Urothelium cell line (cell line): ENCODE results near the gene GATAD2A.
A peak's percentile ranks its signal among the peaks of the same experiment; 100 is the strongest.
"Not testable (repeated sequence)": the region's sequence is repeated elsewhere in the genome, so short reads cannot be mapped to it uniquely, and the experiment has no call there.

ENCODE experiments used
- DNase-seq: peaks from one replicate; pipeline ENCODE4 v3.0.0; 2011; ENCODE audit warnings: low spot score, mixed read lengths
- FAIRE-seq: peaks from 2 replicates; lab custom pipeline; 2011; peaks lifted over from hg19 to GRCh38; lab: Jason Lieb, UNC

GATAD2A gene

DNA sequence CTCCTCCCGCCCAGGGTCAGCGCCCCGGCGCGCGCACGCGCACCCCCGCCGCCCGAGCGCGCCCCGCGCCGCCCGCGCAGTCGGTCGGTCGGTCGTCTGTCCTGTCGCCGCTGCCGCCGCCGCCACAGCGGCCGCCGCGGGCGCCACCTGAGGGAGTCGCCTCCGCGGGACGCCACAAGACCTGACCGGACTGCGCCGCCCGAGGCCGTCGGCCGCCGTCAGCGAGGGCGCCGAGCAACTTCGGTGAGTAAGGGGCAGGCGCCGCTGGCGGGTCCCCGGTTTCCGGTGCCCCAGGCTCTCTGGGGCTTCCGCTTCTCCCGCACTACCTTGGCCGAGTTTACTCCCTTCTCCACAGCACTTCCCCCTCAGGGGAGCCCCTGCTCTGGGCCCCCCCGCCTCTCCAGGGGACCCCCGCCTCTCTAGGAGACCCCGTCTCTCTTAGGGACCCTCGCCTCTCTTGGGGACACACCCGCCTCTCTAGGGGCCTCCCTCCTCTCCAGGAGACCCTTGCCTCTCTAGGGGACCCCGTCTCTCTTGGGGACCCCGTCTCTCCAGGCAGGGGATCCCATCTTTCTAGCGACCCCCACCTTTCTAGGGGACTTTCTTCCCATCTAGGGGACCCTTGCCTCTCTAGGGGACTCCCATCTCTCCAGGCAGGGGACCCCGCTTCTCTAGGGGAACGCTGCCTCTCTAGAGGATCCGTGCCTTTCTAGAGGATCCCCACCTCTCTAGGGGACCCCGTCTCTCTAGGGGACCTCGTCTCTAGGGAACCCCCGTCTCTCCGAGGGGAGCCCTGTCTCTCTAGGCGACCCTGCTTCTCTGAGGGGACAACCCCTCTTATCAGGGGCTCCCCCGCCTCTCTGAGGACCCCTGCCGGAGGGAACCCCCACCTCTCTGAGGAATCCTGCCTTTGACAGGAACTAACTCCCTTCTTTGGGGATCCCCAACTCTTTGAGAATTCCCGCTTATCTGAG, 19.3 kb upstream of the GATAD2A start:
- FAIRE-seq, result no peak

DNA sequence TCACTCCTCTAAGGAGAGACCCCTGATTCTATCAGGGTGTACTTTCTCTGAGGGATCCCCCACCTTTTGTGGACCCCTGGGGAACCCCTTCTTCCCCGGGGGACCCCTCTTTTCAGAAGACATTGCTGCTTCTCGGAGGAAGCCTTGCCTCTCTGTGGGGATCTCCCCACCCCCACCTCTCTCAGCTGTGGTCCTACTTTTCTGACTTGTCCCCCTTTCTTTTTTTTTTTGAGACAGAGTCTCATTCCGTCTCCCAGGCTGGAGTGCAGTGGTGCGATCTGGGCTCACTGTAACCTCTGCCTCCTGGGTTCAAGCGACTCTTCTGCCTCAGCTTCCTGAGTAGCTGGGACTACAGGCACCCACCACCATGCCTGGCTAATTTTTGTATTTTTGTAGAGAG, 18.4 kb upstream of the GATAD2A start:
- no peak for DNase-seq
- no peak for FAIRE-seq

More for the DNA sequence above, 19.3 kb upstream of the GATAD2A start:
- no peak for DNase-seq

DNA sequence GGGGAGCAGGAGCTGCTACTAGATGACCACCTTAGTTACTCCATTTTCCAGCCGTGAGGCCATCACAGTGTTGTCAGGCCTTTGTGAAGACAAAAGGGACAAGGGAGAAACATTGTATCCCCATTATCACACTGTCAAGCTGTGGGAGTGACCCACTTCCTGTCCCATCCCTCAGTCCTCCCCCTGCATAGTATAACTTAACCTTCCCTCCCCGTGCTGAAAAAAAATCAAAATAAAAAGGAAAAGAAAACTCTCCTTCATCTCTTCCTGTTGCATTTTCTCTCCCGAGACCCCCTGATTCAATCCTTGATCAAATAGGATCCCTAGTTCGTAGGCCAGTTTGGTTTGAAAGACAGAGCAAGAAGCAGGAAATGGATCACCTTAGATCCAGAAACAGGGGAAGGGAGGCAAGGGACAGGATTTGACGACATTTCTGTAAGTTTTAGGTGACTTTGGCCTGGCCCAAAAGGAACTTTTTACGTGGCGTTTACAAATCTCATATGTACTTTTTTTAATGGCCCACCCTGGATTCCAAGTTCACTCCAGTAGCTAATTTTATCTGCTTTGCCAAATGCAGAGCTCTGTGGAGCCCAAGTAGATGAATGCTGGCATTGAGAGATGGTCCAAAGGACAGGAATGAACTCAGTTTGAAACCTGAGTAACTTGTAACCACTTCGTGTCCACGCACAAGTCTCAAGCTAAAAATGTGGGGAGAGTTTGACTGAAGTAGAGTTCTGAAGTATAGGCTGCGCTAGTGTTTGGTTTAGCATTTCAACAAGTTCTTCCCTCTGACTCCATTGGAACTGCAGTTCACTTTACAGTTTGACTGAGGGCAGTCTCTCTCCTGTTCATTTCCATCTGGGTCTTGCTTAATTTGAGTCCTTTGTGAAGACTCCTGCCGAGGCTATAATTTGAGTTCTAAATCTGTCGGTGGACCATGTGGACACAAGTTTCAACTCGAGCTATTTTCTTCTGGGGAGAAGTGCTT, 16.6 kb upstream of the GATAD2A start:
- no peak for FAIRE-seq
- DNase-seq, result no peak

DNA sequence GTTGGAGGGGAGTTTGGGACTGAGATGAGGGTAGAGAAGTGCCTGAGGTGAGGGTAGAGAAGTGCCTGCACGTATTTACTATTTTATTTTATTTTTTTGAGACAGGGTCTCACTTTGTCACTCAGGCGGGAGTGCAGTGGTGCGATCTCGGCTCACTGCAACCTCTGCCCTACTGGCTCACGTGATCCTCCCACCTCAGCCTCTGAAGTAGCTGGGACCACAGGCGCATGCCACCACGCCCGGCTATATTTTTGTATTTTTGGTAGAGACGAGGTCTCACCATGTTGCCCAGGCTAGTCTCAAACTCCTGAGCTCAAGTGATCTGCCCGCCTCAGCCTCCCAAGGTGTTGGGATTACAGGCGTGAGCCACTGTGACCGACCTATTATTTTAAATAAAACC, 15.8 kb upstream of the GATAD2A start:
- DNase-seq, FAIRE-seq: not testable (repeated sequence)

DNA sequence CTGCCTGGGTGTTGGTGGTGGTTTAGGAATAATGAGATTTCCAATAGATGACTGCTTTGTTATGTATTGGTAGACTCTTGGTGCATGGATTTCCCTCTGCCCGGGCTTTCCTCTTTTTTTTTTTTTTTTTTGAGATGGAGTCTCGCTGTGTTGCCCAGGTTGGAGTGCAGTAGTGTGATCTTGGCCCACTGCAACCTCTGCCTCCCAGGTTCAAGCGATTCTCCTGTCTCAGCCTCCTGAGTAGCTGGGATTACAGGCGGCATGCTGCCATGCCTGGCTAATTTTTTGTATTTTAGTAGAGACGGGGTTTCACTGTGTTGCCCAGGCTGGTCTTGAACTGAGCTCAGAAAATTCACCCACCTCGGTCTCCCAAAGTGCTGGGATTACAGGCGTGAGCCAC, 11.1 kb upstream of the GATAD2A start:
- not testable (repeated sequence) for DNase-seq, FAIRE-seq

DNA sequence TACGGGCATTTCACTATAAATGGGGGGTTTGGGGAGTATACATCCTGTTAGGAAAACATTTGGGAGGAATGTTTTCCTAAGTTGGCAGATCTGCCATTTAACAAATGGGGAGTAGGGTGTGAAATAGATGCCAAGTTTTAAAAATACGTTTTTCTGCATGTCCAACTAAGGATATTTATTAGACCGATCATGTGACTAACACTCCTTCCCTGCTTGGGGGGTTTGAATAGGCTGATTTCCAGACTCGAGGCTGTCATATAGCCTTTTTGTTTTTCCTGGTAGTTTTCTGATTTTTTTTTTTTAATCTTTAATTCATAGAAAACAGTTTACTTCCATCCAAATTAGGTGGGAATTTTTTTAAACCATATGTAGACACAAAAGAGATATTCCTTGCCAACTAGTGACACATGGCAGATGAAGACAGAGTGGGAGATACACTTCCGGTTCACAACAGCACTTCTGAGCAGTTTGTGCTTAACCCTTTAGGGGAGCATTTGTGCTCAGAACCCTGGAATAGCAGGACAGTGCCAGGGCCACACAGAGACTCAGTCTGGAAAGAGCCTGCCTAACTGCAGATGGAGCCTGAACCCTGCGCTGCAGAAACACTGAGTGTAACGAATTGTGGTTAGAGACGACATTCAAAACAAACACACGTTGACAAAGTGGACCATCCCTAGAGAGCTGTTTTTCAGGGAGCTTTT, 5.6 kb upstream of the GATAD2A start:
- FAIRE-seq (no peak), DNase-seq (no peak)

DNA sequence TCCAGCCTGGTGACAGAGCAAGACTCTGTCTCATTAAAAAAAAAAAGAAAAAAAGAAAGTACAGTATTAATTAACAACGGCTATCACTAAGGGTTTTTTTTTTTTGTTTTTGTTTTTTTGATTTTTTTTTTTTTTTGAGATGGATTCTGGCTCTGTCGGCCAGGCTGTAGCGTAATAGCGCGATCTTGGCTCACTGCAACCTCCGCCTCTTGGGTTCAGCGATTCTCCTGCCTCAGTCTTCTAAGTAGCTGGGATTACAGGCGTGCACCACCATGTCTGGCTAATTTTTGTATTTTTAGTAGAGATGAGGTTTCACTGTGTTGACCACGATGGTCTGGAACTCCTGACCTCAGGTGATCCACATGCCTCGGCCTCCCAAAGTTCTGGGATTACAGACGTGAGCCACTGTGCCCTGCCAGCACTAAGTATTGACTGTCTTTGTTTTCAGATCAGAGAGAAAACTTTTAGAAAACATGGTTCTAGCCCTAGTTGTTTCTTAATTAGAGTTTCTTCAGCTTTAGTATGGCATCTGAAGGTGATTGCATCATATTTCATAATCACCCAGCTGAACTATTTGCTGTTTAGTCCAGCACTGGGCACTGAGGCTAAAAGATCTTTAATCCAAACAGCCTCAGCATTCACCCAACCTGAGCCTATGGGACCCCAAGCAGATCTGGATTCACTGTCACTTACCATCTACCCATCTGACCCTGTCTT, 2.7 kb upstream of the GATAD2A start:
- no peak for FAIRE-seq
- no peak for DNase-seq

DNA sequence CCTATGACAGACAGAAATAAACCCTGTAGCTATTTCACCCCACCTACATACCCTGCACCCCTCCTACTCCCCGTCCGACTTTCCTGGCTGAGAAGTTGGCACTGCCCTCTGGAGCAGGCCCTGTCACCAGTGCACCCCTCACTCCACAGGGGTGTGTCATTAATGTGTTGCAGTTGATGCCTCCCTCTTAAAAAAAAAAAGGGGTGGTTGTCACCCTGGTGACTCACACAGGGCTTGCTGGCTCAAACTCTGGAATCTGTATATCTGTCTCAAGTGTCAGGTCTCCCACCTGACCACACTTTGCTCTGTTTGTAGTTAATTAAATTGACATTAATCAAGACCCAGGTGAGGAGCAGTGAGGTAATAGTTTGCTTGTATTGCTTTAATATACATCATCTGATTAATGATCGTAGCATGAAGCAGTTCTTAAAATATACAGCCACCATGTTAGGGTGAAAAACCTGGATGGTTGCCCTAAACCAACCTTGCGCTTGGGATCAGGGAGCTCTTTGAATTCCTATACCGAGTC, 2.0 kb upstream of the GATAD2A start:
- DNase-seq (peak; percentile 22), FAIRE-seq (no peak)

DNA sequence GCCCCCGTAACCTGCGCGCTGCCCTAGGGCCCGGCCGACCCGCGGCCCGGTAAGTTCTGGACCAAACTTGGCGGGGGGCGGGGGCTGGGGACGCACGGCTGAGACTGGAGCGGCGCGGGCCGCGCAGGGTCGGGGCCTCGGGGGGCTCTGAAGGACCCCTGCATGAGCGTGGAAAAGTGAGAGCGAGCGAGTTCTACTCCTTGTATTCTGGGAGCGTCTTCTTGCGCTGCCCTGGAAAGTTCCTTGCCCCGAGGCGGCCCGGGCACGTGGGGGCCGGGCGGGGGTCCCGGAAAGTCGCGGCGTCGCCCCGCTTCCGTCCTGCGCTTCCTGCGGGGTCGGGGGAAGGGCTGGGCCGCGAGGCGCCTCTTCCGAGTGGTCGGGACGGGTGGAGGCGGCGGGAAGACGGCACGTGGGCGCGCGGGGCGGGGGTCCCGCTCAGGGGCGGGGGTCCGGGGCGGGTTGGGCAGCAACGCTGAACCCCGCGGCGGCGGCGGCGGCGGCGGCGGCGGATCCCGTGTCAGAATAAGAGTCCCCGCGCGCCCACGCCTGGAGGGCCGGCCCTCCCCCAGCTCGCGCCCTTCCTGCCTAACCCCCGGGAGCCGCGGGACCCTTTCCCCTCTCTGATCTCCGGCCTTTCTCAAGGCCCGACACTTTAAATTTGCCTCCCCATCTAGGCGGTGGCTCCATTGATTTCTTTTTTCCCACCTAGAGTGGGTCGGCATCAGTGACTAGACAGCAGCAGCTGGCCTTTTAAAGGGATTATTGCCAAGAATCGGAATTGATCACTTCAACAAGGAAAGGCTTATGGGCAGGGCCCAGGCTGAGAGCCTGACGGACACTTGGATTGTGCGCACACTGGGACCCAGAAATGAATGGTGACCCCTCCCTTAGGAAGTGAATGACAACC, 749 bp downstream of the GATAD2A start:
- FAIRE-seq (no peak), DNase-seq (peak; percentile 29)

DNA sequence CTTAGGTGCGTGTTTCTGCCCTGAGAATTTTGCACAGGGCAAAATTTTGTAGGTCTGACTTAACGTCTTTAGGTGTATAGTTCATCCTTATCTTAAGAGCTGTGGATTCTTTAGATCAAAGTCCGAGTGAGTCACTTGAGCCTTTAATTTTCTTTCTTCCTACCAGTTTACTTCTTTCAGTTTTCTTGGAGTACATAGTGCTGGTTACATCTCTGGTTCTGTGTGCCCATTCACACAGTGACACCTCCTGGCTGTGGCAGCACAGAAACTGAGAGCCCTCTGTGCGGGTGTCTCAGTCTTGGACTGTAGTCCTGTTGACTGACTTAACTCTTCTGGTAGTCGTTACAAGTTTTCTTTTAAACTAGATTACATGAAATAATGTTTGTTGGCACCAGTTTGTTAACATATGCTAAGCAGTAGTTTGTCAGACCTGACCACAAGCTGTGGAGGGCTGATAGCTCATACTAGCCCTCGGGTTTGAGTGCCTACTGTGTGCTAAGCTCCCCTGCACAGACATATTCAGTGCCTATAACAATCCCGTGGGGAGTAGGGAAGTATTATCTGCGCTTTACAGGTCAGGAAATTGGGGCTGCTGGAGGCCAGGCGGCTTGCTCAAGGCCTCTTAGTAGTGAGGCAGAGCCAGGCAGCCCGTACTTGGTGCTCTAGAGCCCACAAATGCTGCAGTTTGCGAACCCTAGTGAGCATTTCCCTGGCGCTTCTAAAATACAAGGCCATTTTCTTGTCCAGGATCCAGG, 1.6 kb downstream of the GATAD2A start:
- FAIRE-seq (no peak), DNase-seq (peak; percentile 16)

DNA sequence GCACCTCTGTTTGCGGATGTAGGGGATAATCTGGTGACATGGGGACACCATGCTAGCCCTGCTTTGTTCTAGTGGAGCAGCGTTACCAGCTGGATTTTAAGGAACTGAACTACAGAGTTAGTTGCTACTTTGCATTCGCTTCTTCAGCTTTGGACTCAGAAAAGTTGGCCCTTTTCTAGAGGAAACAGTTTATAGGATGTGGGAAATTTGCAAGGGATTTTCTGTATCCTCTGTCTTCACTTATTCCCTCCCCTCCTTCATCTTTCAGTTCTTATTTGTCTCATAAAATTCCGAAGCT, 2.1 kb downstream of the GATAD2A start:
- DNase-seq, result no peak
- FAIRE-seq, result no peak

DNA sequence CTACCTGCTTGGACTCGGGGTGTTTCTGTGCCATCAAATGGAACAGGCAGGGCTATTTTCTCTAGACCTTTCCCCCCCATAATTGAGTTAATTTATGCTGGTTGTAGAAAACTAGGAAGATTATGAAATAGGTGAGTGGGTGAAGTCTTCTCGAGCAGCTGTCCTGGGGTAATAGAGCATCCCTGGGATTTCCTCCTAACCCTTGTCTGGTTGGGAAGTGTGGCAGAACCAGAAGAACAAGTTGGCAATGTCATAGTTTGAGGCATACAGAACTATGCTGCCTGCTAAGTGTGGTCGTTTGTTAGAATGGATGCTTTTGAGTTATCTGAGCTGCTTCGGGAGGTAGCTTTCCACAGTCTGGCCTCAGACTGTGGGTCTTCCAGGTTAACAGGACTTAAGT, 3.7 kb downstream of the GATAD2A start:
- DNase-seq (no peak), FAIRE-seq (no peak)

DNA sequence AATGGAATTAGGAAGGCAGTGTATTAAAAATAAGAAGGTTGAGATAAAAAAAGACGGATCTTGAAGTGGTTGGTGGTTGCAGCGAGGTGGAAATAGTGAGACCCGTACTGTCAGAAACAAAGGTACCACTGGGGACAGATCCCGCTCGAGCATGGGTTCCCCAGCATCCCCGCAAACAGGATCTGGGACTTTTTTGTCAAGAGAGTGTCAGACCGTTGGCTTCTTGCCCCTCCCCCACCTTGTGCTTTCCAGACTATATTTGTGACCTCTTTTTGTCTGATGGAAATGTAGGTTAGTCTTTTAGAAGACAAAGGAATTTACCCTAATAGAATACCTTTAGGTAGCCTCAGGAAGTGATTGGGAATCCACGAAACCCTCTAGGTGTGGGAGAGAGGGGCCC, 4.2 kb downstream of the GATAD2A start:
- DNase-seq, result no peak
- no peak for FAIRE-seq

DNA sequence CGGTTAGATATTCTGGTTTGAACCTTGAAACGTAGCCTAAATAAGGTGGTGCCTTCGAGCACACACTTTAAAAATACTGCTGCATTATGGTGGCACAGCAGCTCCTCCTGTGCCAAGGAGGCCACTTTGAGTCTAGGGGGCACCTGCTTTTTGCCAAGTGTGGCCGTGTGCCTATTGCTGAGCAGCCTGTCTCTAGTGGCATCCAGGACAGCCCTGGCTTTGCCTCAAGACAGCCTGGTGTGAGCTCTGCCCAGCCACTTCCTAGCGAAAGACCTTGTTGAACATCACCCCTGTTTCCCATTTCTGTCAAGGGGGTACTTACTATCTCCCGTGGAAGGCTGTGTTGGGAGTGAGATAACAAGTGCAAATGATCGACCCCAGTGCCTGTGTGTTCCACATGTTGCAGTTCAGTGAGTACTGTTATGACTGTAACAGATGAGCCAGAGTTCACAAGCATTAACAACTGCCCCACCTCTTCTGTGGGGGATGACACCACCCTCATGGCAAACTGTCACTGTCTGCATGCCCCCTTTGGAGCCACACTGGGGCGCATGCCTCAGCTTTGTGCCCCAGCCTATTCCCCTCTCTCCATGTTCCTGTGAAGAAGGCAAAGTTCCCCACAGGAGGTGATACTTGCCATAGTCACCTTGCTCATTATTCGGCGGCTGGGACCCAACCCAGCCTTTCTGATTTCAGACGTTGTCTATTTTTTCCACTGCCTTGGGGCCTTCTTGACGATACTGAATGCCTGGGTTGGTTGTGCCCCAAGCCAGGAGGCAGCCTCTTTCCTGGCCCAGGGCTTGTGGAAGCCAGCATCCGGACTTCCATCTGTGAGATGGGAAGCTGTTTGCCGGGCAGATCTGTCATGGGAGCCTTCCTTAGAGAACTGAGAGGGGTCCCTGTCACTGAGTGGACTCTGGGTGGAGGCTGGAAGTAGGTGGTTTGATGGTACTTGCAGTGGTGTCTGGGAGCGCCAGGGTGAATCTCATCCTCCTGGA, 5.4 kb downstream of the GATAD2A start:
- no peak for FAIRE-seq
- DNase-seq, result no peak

DNA sequence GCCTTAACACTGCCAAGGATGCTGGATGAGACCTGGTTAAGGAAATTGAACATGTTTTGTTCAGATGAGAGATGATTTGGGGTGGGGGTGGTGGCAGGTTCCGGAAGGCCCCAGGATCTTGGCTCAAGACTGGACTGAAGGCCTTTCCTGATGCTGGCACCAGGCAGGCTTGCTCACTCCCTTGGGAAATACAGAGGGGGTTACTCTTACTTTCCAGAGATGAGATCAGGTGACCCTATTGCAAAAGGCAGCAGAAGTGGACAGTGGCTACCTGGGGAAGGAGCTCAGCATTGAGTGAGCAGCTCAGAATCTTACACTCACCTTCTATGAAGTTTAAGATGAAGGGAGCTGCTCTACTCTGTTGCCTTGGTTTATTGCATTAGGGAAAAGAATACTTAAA, 10.8 kb downstream of the GATAD2A start:
- no peak for FAIRE-seq
- DNase-seq, result no peak

DNA sequence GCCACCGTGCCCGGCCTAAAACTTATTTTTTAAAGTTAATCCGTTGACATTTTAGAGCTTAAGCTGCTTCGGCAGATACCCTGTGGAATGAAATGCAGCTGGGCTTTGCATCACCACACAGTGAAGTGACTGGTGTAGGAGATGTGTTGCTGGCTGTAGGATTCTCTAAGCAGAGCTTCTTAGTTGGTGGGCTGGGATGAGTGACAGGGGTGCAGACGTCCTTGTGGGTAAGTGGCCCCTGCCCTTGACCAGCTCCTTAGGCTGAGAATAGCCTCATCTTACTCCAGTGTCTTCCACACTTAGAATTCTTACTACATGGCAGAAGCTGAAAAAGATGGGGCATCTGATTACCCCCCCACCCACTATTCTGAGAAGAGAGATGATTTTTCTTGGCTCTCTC, 11.6 kb downstream of the GATAD2A start:
- DNase-seq (no peak), FAIRE-seq (no peak)

DNA sequence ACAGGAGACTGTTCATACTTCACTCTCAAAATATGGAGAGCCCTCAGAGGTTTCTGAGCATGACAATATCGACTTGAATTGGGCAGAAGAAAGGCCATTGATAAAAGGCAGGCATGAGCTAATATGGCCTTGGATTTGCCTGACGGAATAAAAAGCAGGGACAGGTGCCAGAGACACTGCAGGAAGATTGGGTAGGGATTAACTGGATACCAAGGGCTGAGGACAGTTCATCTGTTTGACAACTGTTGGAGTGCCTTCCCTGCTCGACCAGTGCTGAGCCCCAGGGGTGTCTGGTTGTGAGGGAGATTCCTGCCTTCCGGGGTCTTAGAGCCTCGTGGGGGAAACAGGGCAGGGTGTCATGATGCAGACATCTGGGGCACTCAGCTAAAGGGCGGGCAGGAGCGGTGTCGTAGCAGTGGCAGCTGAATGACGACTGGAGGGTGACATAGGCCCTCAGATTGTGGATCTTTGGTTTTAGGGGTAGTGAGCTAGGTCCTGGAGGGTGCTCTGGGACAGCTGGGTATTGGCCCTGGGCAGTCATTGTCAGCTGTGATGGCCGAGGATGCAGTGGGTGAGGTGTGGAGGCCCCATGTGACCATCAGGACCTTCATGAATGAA, 12.3 kb downstream of the GATAD2A start:
- DNase-seq (no peak), FAIRE-seq (no peak)
